HG03442 (cell line): ENCODE measurements around the gene TRIM47.

Experiments
- ATAC-seq: cut with Tn5 transposase; IDR thresholded peaks from one replicate; pipeline ENCODE4 v1.9.1; 2021; ENCODE audit warnings: mild to moderate bottlenecking, moderate library complexity; ENCODE audit not compliant: unreplicated experiment

TRIM47 gene

GRCh38 chr17:75848523-75849278, 29.7 kb downstream of the TRIM47 start:
- no peak for ATAC-seq

DNA sequence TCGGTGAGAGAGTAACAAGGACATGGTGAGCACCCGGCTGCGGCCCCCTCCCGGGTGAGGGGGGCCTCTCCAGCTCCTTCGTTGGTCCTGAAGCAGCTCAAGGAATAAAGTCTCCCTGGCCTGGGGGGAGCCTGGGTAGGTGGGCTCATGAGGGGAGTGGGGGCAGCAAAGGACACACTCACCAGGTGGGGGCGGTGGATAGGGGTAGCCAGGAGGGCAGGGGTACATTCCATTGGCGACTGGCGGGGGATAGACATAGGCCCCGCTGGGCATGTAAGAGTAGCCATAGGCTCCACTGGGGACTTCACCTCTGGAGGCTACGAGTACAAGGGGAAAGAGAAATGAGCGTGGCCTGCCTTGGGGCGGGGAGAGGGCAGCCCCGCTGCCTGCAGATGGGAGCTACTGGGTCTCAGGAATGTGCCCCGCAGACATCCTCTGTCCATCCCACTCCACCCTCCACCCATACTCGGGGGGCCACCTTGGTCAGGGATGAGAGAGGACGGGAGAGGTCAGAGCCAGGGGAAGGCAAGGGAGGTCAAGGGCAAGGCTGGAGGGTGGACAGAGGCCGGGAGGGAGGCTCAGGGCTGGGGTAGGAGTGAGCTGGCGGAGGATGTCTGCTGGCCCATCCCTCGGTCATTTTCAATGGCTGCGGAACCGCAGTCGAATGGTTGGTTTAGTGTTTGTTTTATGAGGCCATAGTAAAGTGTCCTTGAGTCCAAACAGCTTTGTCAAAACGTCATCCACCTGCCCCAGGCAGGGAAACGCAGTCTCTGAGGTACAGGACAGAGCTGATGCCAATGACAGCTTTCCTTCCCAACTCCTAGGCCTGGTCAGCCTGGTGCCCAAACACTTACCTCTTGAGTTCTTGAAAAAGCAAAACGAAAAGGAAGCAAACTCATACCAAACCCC, 30.5 kb downstream of the TRIM47 start:
- ATAC-seq, result no peak

DNA sequence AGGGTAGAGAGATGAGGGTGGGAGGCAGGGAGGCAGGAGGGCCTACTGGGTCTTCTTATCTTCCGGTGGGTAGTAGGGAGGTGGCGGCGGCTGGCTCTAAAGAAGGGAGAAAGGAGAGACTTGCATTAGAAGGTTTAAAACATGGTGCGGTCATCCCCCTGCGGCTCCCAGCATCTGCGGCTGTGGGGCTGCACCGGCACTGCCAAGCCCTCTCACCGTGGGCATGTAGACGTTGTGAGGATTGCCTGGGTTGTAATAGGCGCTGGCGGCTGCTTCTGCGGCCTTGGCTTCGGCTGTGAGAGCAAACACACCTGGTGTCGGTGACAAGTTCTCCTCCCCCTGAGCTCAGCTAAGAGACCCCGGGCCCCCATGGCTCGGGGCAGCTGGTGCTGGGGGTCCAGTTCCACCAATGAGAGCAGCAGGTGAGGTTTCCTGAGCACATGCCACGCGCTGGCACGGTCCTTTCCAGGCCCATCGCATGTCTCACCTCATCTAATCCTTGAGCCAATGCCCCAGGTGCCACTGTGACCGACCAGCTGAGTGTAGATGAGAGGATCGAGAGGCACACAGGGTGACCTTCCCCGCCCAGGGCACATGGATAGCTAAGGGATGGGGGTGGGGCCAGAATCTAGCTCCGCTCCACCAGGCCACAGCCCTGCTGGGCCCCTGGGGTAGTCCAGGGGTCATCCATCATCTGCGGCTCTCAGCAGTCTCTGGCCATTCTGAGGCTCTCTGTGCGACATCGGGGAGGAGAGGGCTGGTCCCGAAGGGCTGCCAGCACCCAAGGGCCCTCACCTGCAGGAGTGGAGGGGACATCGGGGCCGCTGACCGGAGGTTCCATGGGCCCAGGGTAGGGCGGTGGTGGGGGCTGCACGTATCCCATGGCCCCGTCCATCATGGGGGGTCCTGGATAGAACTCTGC, 31.4 kb downstream of the TRIM47 start:
- no peak for ATAC-seq

- no peak for ATAC-seq
These were observed 32.3 kb downstream of the TRIM47 start for GRCh38 chr17:75845933-75846691.

DNA sequence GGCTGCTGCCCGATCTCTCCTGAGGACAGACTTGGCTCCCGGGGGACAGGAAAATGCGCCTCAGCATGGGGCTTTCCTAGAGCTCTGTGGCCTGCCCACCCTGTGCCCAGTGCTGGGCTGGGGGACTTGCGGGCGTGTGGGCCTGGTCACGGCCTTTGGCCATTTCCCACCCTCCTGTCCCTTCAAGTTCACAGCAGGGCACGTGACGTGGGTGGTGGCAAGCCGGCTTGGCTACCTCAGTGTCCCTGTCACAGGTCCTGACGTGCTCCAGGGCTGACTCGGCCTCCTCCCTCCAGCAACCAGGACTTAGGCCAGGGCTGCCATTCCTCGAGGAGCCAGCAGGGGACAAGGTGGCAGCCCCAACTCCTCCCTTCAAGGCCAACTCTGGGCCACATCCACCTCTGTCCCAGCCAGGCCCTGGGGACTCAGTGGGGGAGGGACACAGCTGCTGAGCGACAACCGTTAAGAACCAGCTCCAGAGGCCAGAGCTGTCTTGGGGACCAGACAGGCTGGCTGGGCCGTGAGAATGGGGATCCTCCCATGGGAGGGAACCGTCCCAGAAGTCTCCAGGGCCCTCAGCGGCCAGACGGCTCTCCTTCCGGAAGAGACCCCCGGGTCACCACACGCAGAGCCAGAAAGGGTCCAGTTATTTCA, 33.2 kb downstream of the TRIM47 start:
- peak; percentile 71 for ATAC-seq

GRCh38 chr17:75844530-75845057, 33.8 kb downstream of the TRIM47 start:
- peak; percentile 11 for ATAC-seq

GRCh38 chr17:75843577-75844529, 34.5 kb downstream of the TRIM47 start, which contains the start of gene UNC13D:
UNC13D (minus strand) TSS chr17:75844404; CDS start chr17:75844337, 67 bp downstream.
- ATAC-seq, result peak; percentile 9

GRCh38 chr17:75842963-75843576, 35.3 kb downstream of the TRIM47 start:
- ATAC-seq, result no peak

- ATAC-seq, result no peak
These were observed 36.0 kb downstream of the TRIM47 start for GRCh38 chr17:75842411-75842810.

DNA sequence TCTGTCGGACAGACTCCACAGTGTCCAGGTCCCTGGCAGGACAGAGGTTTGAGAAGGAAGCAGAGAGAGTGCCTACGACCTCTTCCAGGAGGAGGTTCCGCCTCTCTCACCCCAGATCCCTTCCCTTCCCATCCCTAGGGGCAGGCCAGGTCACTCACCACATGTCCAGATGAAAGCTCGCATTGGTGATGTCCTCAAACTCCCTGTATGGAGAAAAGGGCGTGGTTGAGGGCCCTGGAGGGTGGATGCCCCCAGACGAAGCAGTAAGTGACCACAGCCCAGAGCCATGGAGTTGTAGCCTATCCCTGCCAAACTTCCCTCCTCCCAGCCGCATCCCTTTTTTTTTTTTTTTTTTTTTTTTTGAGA, 37.6 kb downstream of the TRIM47 start:
- ATAC-seq, result no peak

DNA sequence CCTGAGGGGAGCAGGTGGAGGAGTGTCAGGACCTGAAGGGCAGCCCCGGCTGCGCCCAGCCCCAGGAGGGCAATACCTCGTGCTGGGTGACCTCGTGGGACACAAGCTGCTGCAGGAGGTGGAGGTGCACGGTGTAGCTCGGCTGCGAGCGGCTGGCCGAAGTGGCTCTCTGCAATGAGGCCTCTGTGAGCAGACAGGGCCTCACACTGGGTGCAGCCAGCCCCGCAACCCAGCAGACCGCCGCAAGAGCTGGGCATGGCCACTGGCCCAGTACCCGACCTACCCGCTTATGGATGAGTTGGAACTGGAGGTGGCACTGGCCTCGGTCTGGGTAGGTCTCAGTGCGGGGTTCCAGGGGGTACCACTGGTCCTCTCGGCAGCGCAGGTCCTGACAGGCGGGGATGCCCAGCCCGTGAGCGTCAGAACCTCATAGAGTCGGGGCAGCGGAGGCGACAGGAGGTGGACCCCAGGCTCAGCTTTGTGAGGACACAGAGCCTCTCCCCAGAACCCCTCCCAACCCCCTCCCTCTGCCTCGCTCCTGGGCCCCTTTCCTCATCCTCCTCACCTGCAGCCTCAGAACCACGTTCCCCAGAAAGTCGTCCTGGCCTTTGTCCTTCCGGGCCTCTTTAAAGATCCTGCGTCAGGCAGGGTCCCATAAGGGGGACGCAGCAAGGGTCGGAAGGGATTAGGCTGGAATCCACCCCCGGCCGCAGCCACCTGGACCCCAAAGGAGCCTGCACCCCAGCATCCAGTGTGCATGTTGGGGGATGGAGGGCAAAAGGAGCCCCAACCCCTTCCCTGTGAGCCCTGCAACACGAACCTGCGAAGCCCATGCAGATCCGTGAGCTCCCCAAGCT, 38.2 kb downstream of the TRIM47 start:
- no peak for ATAC-seq

DNA sequence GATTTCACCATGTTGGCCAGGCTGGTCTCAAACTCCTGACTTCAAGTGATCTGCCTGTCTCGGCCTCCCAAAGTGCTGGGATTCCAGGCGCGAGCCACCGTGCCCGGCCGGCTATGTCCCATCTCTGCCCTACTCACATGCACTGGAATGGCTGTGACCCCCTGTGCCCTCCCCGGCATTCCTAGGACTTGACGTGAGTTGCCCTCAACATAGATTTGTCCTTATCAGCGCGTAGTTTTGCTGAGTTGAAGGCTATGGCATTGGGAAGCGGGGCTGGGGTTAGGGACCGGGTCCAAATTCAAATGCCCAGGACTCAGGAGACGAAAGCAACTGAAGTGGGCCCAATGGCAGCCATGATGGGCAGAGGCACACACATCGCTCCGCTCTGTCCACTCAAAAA, 40.0 kb downstream of the TRIM47 start:
- no peak for ATAC-seq

DNA sequence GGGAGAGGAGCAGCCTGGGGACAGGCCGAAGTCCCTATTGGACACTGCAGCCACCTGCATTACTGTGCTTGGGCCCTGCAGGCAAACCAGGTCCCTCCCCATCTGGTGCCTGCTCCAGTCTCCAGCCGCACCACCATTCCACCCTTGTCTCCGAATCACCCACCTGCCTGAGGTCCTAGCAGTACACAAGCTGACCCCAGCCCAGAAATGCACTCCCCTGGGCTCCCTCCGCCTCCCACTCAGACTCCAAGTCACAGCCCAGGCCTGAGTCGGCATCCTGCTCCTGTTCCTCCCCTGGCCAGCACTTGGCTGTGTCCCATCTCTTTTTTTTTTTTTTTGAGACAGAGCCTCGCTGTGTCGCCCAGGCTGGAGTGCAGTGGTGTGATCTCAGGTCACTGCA, 40.5 kb downstream of the TRIM47 start:
- no peak for ATAC-seq

GRCh38 chr17:75836605-75837004, 41.8 kb downstream of the TRIM47 start:
- no peak for ATAC-seq

DNA sequence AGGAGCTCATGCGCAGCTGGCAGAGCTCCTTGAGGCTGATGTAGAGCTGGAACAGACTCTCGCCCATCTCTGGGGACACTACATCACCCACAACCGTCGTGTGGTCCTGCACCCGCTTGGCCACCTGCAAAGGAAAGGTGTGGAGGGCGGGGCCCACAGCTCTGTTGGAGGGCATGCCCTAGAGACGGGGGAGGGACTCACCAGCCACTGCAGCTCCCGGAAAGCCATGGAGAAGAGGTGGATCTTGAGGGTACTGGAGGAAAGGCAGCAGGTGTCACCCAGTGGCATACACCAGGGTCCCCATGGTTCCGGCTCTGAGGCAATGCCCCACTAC, 42.8 kb downstream of the TRIM47 start:
- no peak for ATAC-seq

DNA sequence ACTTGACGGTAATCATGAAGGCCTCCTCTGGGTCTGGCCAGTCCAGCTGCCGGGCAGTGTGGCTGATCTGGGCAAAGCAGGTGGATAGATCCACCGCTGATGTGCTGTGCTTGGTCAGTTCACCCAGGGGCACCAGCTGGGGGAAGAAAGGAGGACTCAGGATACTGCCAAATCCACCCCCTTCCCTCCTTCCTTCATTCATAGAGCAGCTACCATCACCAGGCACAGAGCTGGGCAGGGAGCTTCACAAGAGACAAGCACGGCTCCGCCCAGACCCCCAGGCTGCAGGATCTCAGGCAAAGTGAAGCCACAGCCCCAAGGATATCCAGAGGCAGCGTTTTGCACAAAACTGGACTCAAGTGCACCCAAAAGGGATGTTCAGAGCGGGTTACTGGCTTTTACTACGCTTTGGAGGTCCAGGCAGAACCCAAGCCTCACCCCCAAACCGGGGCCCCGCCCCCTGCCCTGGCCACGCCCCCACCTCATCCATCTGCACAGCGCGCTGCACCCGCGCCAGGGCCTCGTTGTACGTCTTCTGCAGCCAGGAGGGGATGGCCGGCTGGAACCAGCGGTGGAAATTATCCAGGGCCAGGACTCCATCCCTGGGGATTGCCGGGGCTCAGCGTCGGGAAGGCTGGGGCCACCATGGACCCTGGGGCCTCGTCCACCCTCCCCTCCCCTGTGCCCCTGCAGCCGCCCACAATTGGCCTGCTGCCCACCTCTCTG, 43.3 kb downstream of the TRIM47 start:
- ATAC-seq, result no peak
